ENCODE data around the gene THUMPD1. TPM values are rescaled to one million over a fixed set of nuclear protein-coding genes. Genes with fewer than 3 reads are reported as not detected.
"Not testable (repeated sequence)": the region's sequence is repeated elsewhere in the genome, so short reads cannot be mapped to it uniquely, and the experiment has no call there.

THUMPD1 gene
- total RNA-seq, 1 donor from 2014 or later = 30.1 TPM

GRCh38 chr16:20762404-20763123, 20.9 kb upstream of the THUMPD1 start:
- Mint-ChIP-seq H3K4me3 (ENCODE audit: unreplicated experiment) (no peak overlapping the region), H3K27me3 (ENCODE audit: unreplicated experiment) (no peaks in the 10 kb centered on the region), H3K27ac (ENCODE audit: unreplicated experiment) (no peak overlapping the region), H3K36me3 (ENCODE audit: unreplicated experiment) (no peaks in the 10 kb centered on the region), H3K4me1 (ENCODE audit: low read depth, unreplicated experiment) (no peaks in the 10 kb centered on the region), H3K9me3 (ENCODE audit: unreplicated experiment) (peaks cover 2% of the 10 kb centered on the region)
- no peak for DNase-seq
- no peak for TF ChIP-seq CTCF (IDR thresholded peaks at IDR 0.05; ENCODE audit: partially characterized antibody, unreplicated experiment)

GRCh38 chr16:20761175-20761574, 19.6 kb upstream of the THUMPD1 start:
- Mint-ChIP-seq H3K4me1 (ENCODE audit: low read depth, unreplicated experiment) (no peaks in the 10 kb centered on the region), H3K27me3 (ENCODE audit: unreplicated experiment) (no peaks in the 10 kb centered on the region), H3K27ac (ENCODE audit: unreplicated experiment) (no peak overlapping the region), H3K36me3 (ENCODE audit: unreplicated experiment) (no peaks in the 10 kb centered on the region), H3K9me3 (ENCODE audit: unreplicated experiment) (peaks cover 2% of the 10 kb centered on the region), H3K4me3 (ENCODE audit: unreplicated experiment) (no peak overlapping the region)
- TF ChIP-seq CTCF (IDR thresholded peaks at IDR 0.05; ENCODE audit: partially characterized antibody, unreplicated experiment) = no peak
- DNase-seq = no peak

GRCh38 chr16:20760346-20760745, 18.7 kb upstream of the THUMPD1 start:
- Mint-ChIP-seq H3K27ac (ENCODE audit: unreplicated experiment) (no peak overlapping the region), H3K4me1 (ENCODE audit: low read depth, unreplicated experiment) (no peaks in the 10 kb centered on the region), H3K36me3 (ENCODE audit: unreplicated experiment) (no peaks in the 10 kb centered on the region), H3K4me3 (ENCODE audit: unreplicated experiment) (no peak overlapping the region), H3K9me3 (ENCODE audit: unreplicated experiment) (peaks cover 2% of the 10 kb centered on the region), H3K27me3 (ENCODE audit: unreplicated experiment) (no peaks in the 10 kb centered on the region)
- no peak for TF ChIP-seq CTCF (IDR thresholded peaks at IDR 0.05; ENCODE audit: partially characterized antibody, unreplicated experiment)
- DNase-seq = no peak

GRCh38 chr16:20755799-20756198, 14.2 kb upstream of the THUMPD1 start:
- not testable (repeated sequence) for H3K4me1 Mint-ChIP-seq (ENCODE audit: low read depth, unreplicated experiment); H3K36me3 Mint-ChIP-seq (ENCODE audit: unreplicated experiment); H3K27me3 Mint-ChIP-seq (ENCODE audit: unreplicated experiment); H3K4me3 Mint-ChIP-seq (ENCODE audit: unreplicated experiment); DNase-seq; H3K27ac Mint-ChIP-seq (ENCODE audit: unreplicated experiment); H3K9me3 Mint-ChIP-seq (ENCODE audit: unreplicated experiment)

GRCh38 chr16:20755238-20755637, 13.6 kb upstream of the THUMPD1 start:
- H3K9me3 Mint-ChIP-seq (ENCODE audit: unreplicated experiment) = no peaks in the 10 kb centered on the region
- H3K27me3 Mint-ChIP-seq (ENCODE audit: unreplicated experiment) = no peaks in the 10 kb centered on the region
- H3K27ac Mint-ChIP-seq (ENCODE audit: unreplicated experiment) = no peak overlapping the region
- no peak overlapping the region for H3K4me3 Mint-ChIP-seq (ENCODE audit: unreplicated experiment)
- DNase-seq = no peak
- H3K4me1 Mint-ChIP-seq (ENCODE audit: low read depth, unreplicated experiment) = no peaks in the 10 kb centered on the region
- no peaks in the 10 kb centered on the region for H3K36me3 Mint-ChIP-seq (ENCODE audit: unreplicated experiment)
- TF ChIP-seq CTCF (IDR thresholded peaks at IDR 0.05; ENCODE audit: partially characterized antibody, unreplicated experiment) = no peak
